K562 treated with DMSO at 1 percent for 24 hours (cell line): Measurements from ENCODE around the gene PRAMEF14. TPM values are rescaled to one million over a fixed set of nuclear protein-coding genes. Genes with fewer than 3 reads are reported as not detected.

Source experiments
- total RNA-seq: library from RNA; unstranded; fragments of 300-600 nt; gene quantifications from 2 replicates; pipeline ENCODE4 v1.2.3, GENCODE V29; 2022; ENCODE audit warnings: low read depth; ENCODE audit not compliant: insufficient read depth

PRAMEF14 gene
- total RNA-seq = not detected in 2 replicates

GRCh38 chr1:13347034-13347433 is at the start of gene PRAMEF14:
PRAMEF14 (minus strand) TSS chr1:13347134; CDS start chr1:13345314, 1,820 bp downstream.

GRCh38 chr1:13389332-13389731 is 42.4 kb upstream of the PRAMEF14 start, which contains the start of gene PRAMEF17:
PRAMEF17 (plus strand) TSS chr1:13389632; CDS start chr1:13389658, 26 bp downstream.

DNA sequence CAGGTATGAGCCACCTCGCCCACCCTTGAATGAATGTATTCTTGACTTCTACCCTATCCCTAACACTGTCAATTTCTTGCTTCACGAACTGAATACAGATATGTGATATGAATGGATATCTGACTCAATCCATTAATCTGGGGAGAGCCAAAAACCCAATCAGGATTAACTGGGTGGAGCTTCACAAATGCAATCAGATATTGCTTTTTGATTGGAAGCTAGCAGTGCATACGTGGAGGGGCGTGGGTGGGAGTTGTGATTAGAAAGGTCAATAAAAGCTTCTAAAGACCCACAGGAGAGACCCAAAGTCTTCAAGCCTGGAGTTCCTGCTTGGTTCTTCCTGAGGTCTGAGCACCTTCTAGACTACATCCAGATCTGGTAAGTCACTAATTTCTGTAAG is 31.7 kb downstream of the PRAMEF14 start, which contains the start of gene PRAMEF15:
Gene PRAMEF15, plus strand, starts transcription at position 301 of the 400 bp plus-strand sequence. CDS start 2,827 bp downstream, outside the sequence.

GRCh38 chr1:13303239-13303638 is 43.7 kb downstream of the PRAMEF14 start, which contains the start of gene PRAMEF33:
PRAMEF33 (plus strand) TSS chr1:13303539; CDS start chr1:13305955, 2,416 bp downstream.

Other genes starting within 250 kb of the PRAMEF14 start
- not detected in 2 replicates for gene HNRNPCL2, start 230.3 kb downstream of the PRAMEF14 start, total RNA-seq
- gene PRAMEF26, start 191.1 kb downstream of the PRAMEF14 start, total RNA-seq = not detected in 2 replicates
- not detected in 2 replicates for gene HNRNPCL4, start 181.5 kb downstream of the PRAMEF14 start, total RNA-seq
- not detected in 2 replicates for gene PRAMEF9, start 175.3 kb downstream of the PRAMEF14 start, total RNA-seq
- not detected in 2 replicates for gene PRAMEF13, start 145.7 kb downstream of the PRAMEF14 start, total RNA-seq
- gene PRAMEF18, start 121.0 kb downstream of the PRAMEF14 start, total RNA-seq = not detected in 2 replicates
- gene PRAMEF5, start 92.9 kb downstream of the PRAMEF14 start, total RNA-seq = not detected in 2 replicates
- gene PRAMEF8, start 62.0 kb downstream of the PRAMEF14 start, total RNA-seq = 0.21 TPM in 1 of 2 replicates, not detected in the other
- not detected in 2 replicates for gene PRAMEF33, start 43.6 kb downstream of the PRAMEF14 start, total RNA-seq
- gene PRAMEF15, start 31.6 kb downstream of the PRAMEF14 start, total RNA-seq = not detected in 2 replicates
- gene PRAMEF19, start 24.8 kb upstream of the PRAMEF14 start, total RNA-seq = not detected in 2 replicates
- gene PRAMEF17, start 42.5 kb upstream of the PRAMEF14 start, total RNA-seq = not detected in 2 replicates
- gene PRAMEF20, start 63.3 kb upstream of the PRAMEF14 start, total RNA-seq = not detected in 2 replicates
- not detected in 2 replicates for gene LRRC38, start 166.9 kb upstream of the PRAMEF14 start, total RNA-seq
- not detected in 2 replicates for gene PDPN, start 236.7 kb upstream of the PRAMEF14 start, total RNA-seq